DMS153 treated with DMSO at 0.1 percent for 48 hours (cell line): ENCODE measurements around the gene PALD1.

Experiments
- DNase-seq: peaks from one replicate; lab custom pipeline; 2025; ENCODE audit not compliant: unreplicated experiment; lab: John Stamatoyannopoulos, UW

The PALD1 gene

DNA sequence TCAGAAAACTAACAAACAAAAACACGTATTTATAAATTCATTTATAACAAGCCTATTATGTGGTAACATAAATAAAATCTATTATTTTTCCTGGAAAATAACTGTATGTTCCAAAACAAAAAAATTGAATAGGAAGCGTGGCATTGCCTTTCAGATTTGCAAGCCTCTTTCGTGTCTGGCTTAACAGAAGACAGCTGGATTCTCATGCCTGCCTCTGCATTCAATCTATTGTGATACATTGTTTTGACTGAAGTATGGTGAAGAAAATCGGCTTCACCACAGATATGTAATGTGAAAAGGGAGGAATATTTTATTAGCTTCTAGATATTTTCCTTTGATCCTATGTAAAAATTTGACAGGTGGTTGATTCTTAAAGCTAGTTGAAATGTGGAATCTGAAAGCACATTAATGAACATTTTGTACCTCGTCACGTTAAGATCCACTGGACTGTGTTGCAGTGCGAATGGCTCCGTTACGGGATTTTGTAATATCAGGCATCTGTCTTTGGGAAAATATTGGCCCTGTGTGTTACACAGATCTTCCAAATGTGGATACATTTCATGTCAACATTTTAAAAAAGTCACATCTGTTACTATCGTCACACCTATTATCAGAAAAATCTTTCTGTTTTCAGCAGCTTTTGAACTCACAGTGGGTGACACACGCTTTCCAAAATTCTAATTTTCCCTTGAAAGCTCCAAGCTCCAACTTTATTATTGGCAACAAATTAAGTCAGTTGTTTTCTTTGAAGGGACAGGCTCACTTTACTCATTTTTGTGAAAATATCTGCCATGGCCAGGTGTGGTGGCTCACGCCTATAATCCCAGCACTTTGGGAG, 26.2 kb downstream of the PALD1 start:
- DNase-seq, result no peak

DNA sequence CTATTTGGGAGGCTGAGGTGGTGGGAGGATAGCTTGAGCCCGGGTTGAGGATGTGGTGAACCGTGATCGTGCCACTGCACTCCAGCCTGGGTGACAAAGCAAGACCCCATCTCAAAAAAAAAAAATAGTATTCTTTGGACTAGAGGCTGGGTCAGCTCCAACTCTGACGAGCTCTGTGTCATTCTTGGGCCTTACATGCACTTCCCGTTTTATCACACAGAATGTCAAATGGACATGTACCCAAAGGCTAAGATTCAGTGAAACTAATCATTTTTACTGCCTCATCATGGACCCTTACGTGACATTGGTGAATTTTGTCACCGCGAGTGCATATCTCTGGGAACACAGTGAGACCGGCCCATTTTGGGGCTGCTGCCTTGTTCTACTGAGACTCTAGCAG, 27.3 kb downstream of the PALD1 start:
- no peak for DNase-seq

DNA sequence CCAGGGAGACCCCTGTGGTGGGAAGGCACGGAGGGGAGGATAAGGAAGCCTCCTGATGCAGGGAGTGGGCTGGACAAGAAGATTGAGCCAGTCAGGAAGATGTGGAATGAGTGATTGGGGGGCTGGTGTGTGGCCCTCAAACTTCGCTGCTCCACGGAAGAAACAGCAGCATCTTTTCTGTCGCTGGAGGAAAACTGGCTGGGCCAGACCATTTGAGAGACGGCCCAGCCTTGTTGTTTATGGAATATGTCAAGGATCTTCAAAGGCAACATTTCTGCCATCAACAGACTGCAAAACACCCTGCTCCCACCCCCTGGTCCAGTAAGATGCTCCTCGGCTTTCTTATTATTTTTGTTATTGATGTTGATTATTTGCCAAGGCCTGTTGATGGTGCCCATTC, 29.4 kb downstream of the PALD1 start:
- DNase-seq, result no peak

DNA sequence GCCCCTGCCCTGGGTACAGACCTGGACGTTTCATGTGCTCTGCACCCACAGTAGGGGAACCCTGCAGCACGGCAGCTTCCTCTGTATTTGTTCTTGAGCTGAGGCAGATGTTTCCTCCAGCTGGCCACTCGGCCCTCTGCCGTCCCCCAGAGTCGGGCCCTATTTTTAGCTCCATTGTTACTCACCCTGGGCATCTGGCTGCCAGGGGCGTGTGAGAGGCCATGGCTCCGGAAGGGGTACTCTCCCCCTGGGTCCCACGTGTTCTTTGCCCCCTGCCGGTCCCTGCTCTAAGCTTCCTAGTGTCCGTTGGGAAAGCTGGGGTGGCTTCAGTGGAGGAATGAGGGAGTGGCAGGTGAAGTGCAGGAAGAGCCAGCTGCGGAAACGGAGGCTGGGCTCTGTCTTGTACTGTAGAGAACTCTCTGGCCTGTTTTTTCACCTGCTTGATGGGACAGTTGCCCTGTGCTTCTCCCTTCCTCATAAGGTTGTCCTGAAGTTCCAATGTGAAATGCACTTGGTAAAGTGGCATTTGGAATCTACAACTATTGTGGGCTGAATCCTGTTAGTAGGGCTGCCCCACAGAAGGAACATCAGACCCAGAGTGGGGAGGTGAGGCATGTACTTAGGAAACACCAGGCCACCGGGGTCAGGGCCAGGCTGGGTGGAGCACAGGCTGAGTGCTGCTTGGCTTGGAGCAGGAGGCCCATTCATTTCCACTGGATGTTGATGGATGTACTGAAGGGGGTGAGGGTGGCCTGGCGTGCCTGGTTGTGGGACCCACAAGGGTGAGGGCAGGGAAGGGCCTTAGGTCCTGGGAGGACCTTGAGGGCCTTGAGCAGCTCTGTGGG, 30.6 kb downstream of the PALD1 start:
- no peak for DNase-seq

DNA sequence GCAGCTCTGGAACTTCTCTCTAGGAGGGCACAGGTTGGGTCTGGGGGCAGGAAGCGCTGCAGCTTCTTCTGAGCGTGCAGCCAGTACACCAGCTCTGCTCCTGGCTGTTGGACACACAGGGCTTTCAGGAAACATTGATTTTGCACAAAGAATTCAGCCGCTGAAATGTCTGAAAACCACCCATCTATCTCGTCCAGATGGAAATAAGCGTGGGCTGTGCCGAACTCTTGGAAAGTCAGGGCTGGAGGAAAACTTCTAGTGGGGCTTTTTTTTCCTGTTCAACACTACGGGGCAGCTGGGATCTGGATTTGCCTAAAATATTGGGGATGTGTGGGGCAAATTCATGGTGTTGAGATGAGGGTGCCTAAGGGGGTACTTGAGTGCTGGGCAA, 31.2 kb downstream of the PALD1 start:
- no peak for DNase-seq

DNA sequence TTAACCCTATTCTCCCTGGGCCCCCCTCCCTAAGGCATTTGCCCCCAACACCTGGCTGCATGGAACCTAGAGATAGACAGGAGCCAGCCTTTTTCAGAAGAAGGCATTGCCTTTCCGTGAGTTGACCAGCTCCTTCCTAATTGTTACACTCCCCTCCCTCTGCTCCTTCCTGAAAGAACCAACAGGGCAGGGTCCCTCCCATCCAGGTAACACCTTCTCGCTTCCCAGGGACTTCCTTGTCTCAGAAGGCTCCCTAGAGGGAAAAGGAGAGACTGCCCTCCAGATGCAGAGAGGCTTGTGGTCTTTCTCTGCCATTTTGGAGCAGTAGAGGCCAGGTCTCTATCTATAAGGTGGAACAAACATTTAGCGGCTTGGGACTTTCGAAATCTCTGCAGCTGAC, 31.9 kb downstream of the PALD1 start:
- no peak for DNase-seq

DNA sequence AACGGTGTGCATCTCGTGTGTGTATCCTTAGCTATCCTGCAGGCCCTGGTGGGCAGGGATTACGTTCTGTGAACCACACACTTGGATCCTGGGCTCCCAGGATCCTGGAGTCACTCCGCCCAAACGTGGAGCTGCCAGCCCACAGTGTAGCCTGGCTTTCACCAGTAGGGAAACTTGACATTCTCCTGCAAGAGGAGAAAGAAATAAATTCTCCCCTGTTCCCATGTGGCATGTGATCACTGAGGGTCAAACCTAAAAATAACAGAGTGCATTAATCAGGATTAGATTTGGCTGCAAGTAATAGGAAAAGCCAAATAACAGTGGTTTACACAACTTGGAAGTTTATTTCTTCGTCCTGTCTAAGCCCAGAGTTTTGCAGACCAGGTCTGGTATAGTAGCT, 32.3 kb downstream of the PALD1 start:
- DNase-seq, result no peak

DNA sequence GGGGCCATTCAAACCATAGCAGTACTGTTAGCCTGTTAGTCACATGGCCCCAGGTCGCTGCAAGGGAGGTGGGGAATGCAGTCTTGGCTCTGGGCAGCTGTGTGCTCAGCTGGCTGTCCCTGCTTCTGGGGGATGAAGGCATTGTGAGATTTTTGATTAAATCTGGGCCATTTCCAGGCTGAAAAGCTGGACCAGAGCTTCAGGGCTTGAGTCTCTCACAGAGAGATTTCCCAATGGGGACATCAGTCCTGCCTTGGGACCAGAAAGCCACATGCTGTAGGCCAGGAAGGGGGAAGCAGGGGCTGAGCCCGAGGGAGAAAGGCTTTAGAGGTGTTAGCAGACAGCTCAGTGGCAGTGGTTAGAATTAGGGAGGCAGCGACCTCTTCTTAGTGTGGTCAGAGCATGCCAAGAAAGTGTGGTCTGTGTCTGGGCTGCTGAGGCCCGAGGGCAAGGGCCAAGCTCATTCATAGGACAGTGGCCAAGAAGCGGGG, 33.6 kb downstream of the PALD1 start:
- DNase-seq, result no peak

DNA sequence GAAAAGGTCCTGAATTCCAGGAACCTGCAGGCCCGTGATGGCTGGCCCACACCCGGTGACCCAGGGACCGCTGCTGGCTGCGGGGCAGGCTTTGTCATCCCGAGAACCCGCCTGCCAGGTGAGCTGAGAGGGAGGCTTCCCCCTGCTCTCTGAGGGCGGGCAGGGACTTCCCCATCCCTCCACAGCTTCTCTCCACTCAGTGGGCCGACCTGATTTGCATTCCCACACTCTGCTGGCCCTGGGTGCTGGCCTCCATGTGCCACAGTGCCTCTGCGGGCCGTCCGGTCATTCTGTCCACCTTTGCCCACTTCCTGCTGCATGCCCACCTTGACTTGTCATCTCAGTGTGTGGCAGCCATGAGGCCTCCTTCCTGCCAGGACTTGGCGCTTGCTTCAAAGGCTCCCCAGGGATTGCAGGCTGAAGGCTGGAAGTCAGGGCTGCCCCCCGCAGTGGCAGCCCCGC, 35.3 kb downstream of the PALD1 start:
- no peak for DNase-seq

DNA sequence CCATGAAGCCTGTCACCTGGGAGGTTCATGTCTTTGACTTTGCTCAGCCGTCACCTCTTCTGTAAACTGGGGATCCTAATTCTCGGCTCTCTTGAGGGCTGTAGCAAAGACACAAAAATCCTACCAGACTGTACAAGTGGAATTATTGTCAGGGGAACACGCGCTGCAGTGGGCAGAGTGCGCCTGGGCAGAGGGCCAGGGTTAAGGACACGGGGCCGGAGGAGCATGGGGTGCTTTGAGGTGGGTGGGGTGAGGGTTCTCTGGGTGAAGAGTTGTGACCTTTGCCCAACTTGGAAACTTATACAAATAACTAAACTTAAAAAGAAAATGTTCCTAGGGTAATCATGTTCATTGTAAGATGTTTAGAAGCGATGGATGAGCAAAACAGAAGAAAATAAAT, 36.0 kb downstream of the PALD1 start:
- DNase-seq, result no peak

DNA sequence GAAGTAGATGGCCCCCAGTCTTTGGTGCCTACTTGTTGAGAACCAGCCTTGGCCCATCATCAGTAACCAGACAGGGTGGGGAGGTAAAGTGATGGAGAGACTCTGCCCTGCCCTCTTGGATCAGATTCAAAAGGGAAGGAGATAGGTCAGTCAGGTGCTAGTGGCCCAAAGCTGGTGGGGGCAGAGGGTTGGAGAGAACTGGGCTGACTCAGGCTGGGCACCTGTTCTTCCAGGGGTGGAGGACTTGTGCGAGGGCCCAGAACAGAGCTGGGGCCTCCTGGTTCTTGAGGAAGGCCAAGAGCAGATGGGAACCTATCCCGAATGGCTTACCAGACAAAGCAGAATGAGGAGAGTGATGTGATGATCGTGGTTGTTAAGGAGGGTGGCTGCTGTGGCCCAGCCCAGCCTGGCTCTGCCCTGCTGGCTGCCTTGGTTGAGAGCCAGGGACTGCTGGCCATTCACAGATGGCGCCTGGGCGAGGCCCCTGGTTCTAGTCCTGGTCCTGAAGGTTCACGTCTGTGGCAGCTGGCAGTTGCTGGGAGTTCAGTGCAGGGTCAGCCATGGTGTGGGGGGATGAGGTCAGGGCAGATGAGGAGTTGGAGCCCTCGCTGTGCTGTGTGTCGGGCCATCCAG, 36.6 kb downstream of the PALD1 start:
- DNase-seq, result no peak

DNA sequence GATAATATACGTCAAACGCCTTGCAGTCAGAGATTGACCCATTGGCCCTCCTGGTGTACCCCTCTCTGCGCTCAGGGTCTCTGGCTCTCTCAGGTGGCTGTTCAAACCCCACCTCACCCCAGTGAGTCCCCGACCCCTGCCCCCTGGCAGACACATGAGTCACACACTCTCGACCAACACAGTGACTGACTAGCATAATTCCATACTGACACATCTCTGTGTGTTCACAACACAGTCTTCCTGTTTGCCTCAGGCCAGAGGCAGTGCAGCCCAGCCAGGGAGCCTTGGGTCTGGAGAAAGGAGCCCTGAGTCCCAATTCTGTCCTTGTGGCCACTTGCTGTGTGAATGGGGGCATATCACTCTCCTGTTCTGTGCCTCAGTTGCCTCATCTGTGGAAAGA, 40.1 kb downstream of the PALD1 start:
- DNase-seq, result no peak

DNA sequence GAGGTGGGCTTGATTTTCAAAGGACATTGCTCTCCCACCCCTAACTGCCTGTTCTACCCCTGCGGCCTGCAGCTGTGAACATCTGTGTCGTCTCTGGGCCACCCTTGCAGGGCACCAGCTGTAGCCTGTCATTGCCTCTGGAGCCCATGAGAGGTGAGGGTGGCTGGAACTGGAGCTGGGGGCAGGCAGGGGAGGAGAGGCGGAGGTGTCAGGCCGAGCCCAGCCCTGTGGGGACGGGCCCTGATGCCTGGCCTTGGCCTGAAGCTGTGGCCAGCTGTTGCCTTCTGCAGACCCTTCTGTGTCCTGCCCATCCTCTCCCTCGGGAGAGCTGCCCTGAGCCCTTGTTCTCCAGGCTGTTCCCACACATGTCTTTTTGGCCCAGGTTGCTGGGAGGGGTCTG, 44.5 kb downstream of the PALD1 start:
- no peak for DNase-seq

DNA sequence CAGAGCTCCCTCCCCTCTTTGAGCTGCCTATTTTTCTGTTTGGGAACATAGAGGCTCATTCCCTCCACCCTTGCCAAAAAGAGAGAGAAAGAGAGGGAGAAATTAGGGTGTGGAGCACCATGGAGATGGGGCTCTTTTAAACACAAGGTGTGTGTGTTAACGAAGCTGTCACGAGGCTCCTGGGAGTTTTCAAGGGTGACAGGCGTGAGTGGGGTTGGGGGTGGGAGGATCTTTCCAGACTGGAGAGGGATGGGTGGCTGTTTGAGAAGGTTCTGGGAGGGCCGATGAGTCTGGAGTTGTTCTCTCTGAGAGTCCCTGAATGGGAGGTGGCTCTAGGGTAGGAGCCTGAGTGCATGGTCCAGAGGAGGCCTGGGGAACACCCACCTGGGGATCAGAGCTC, 45.0 kb downstream of the PALD1 start:
- DNase-seq, result no peak

DNA sequence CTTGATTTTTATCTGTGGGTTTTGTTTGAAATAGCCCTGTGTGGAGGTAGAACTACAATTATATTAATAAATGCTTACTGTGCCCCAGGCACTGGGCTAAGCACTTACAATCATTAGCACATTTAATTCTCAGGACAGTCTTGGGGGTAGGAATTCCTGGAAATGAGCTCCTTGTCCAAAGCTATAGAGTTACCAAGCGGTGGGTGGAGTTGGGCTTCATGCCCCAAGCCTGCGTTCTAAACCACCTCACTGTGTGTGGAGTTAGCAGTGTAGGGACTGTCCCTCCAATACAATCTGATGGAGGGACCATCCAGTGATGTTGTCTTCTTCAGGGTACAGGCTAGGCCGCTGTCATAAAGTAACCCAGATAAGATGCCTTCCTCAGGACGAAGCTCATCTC, 49.7 kb downstream of the PALD1 start:
- DNase-seq, result no peak

DNA sequence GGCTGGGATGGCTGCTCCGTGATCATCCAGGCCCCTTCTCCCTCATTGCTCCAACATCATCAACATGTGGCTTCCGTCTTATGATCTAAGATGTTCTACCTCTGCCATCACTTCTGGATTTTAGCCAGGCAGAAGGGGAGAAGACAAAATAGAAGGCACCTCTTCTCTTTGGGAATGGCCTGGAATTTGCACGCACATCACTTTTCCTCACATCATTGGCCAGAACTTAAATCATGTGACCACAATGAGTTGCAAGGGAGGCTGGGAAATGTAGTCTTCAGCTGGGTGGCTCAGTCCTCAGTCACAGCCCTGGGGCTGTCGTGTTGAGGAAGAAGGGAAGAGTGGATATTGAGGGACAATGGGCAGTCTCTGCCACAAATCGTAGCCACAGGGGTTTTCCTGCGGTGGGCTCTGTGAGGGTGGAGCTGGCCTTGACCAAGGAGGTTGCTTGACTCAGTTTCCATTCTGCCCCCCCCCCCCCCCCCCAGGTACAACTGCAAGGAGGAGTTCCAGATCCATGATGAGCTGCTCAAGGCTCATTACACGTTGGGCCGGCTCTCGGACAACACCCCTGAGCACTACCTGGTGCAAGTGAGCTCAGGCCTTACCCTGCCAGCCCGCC, 50.3 kb downstream of the PALD1 start:
- DNase-seq, result peak; percentile 35

DNA sequence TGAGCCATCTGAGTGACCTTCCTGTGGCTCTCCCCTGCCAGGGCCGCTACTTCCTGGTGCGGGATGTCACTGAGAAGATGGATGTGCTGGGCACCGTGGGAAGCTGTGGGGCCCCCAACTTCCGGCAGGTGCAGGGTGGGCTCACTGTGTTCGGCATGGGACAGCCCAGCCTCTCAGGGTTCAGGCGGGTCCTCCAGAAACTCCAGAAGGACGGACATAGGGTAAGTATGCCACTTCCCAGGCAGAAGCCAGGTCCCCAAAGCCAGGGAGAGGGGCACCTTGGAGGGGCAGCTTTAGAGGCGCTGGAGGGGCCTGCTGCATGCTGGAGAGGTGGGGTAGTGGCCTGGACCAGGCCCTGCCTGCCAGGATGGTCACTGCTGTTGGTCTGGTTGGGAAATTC, 51.3 kb downstream of the PALD1 start:
- no peak for DNase-seq

DNA sequence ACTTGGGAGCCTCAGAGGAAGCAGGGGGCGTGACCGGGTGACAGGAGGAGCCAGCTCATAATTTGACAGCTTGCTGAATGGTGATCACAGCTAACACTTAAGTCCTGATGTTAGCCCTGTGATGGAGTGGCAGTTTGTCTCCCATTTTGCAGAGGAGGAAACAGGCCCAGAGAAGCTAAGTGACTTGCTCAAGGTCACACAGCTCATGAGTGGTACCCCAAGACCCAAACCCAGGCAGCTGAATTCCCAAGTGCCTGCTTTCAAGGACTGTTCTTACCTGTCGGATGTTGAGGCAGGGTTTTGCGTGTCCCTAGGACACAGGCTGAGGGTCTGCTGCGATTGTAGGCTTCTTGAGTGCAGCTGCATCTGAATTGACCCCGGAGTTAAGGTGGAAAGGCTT, 51.7 kb downstream of the PALD1 start:
- DNase-seq, result no peak

DNA sequence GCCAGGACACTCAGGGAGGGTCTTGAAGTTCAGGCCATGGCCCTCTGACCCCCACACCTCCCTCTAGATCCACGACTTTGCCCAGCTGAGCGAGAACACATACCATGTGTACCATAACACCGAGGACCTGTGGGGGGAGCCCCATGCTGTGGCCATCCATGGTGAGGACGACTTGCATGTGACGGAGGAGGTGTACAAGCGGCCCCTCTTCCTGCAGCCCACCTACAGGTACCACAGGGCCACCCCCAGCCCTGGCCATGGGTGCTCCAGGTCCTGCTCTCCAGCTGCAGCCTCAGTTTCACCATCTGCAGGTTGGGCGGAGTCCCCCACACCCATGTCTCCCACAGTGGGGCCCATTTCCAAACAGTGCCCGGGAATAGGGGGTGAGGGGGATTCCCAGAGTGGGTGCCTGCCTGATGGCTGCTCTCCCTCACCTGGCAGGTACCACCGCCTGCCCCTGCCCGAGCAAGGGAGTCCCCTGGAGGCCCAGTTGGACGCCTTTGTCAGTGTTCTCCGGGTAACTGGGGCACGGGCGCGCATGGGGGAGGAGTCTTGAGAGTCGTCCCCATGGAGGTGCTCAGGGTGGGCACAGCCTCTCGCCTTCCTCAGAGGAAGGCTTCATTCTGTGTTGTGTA, 54.1 kb downstream of the PALD1 start:
- no peak for DNase-seq

DNA sequence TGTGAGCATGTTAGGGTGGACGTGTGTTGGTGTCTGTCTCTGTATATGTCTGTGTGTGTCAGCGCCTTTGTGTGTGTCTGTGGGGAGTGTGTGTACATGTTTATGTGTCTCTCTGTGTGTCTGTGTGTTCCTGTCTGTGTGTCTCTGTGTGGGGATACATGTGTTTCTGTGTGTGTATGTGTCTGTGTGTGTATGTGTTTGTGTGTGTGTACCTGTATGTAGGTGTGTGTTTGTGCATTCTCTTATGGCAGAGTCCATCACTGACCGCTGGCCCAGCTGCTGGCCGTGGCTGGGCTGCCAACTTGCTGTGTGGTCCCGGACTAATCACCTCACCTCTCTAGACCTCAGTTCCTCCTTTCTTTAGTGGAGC, 54.6 kb downstream of the PALD1 start:
- DNase-seq, result no peak

DNA sequence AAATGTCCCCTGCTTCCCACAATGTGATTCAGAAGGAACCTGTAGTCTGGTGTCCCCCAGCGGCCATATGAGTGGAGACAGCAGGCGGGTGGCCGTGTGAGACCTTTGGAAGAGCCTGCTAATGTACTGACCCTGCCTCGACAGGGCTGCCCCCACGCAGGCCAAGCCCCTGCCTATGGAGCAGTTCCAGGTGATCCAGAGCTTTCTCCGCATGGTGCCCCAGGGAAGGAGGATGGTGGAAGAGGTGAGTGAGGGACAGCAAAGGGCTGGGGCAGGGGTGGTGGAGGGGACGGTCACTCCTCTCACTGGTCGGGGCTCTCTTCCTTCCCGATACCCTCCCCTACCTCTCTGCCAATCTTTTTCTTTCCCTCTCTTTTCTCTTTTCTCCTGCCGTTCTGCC, 55.7 kb downstream of the PALD1 start:
- no peak for DNase-seq
